NT2/D1 (cell line): ENCODE data around the gene IKZF3.

ENCODE experiments used
- SUZ12 ChIP-seq: IDR thresholded peaks from 2 replicates; pipeline ENCODE4 v1.6.1; 2011; ENCODE audit not compliant: insufficient read length, insufficient read depth; ENCODE audit errors: extremely low read depth
- YY1 ChIP-seq: IDR thresholded peaks from 2 replicates; pipeline ENCODE4 v1.6.1; 2011; ENCODE audit not compliant: insufficient read length, insufficient read depth
- ZNF274 ChIP-seq: IDR thresholded peaks from 2 replicates; pipeline ENCODE4 v1.6.1; 2011; ENCODE audit warnings: mild to moderate bottlenecking, low read depth, low read length

DNA sequence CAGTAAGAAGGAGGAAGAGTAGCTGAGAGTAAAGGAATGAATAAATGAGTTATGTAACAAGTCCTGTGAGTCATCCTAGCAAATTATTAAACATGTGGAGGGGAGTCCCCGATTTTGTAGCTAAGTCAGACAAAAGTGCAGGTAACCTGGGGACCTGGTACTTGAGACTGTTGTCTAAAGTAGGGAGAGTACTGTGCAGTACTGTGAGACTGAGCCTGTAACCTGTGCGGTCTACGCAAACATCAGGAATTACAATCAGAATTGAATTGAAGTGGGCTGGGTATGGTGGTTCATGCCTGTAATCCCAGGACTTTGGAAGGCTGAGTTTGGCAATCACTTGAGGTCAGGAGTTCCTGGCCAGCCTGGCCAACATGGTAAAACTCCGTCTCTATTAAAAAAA, 35.7 kb downstream of the IKZF3 start:
- TF ChIP-seq ZNF274 (no peak), YY1 (no peak), SUZ12 (no peak)
